Psoas muscle (tissue), 8 donors: Measurements from ENCODE around the gene NPB. TPM values are rescaled to one million over a fixed set of nuclear protein-coding genes. Genes with fewer than 3 reads are reported as not detected.

Experiments used
- ATAC-seq, 4 donors: fragments of 200-7000 bp; cut with Tn5 transposase; one replicate each; pipeline ENCODE4 v1.9.1; 2020; ENCODE audit warnings: moderate library complexity in 3 of 4, mild to moderate bottlenecking in 2 of 4
- DNase-seq, 2 donors: peaks; one replicate each; pipeline ENCODE4 v3.0.0-alpha.2; 2020
- H3K27ac ChIP-seq: fragments of 200-600 bp; one replicate; pipeline ENCODE4 v1.8.0; 2022
- H3K27me3 ChIP-seq, 3 donors: fragments of 200-600 bp in 1 of 3; one replicate each; pipeline versions ENCODE4 v1.6.1 to v1.8.0; 2013 to 2022; ENCODE audit warnings: low read length in 2 of 3, mild to moderate bottlenecking in 2 of 3, moderate library complexity in 1 of 3; ENCODE audit not compliant: insufficient read depth in 3 of 3
- H3K36me3 ChIP-seq, 2 donors: fragments of 200-600 bp in 1 of 2; one replicate each; pipeline versions ENCODE4 v1.6.1 to v1.8.0; 2013 to 2022; ENCODE audit warnings: low read depth in 1 of 2, mild to moderate bottlenecking in 1 of 2, moderate library complexity in 1 of 2; ENCODE audit not compliant: insufficient read depth in 1 of 2
- H3K4me1 ChIP-seq: fragments of 200-600 bp; one replicate; pipeline ENCODE4 v1.8.0; 2022
- H3K4me3 ChIP-seq: fragments of 200-600 bp; one replicate; pipeline ENCODE4 v1.8.0; 2022; ENCODE audit warnings: mild to moderate bottlenecking
- H3K9me3 ChIP-seq: fragments of 200-600 bp; one replicate; pipeline ENCODE4 v1.8.0; 2022
- WGBS, 3 donors: extraction: QIAGEN DNeasy Blood & Tissue Kit; methylation state at CpG; one replicate each; pipeline versions ENCODE4 v1.1.6 to v1.1.7; 2013; 5-methylcytosine and 5-hydroxymethylcytosine counted together
- intact Hi-C, 2 donors: fragments of 100-400 bp; cut with DNase I; formaldehyde crosslinking; loops; one replicate each; pipeline versions ENCODE4 v1.11.0 to v1.14.2; 2022
- polyA plus RNA-seq, 3 donors: library from polyadenylated mRNA; stranded (reverse); fragments of 200-250 nt; gene quantifications; one replicate each; pipeline ENCODE4 v1.2.3, GENCODE V29; 2013
- total RNA-seq, 4 donors: library from RNA; stranded (reverse); fragmentation: NEBNext Ultra II Directional in 2 of 4; extraction: Animal tissue kit (Norgen Biotek cat#: 25700) in 2 of 4; gene quantifications; one replicate each; pipeline versions ENCODE4 v1.2.1 to v1.2.4, GENCODE V29; 2021 to 2023
- TF ChIP-seq, protein P1 (sequence below): fragments of 200-600 bp; IDR thresholded peaks from one replicate; pipeline ENCODE4 v1.8.0; 2022; ENCODE audit warnings: antibody characterized with exemption
- donor health status: healthy with polysubstance abuse.
- donor health status: DM: no; HTN: no; CAD: no; lungs with moderate emphysema.
- donor health status: Bipolar disorder and iron deficiency.
- donor health status: healthy.
- donor health status: DM: yes; HTN: yes; CAD: no.
- donor health status: DM: no; HTN: no; CAD: no.
- donor health status: DM: no; HTN: no; CAD: no.
- donor health status: DM: yes; HTN: yes; CAD: no.

Gene NPB
- total and polyA plus RNA-seq, 7 donors: 0.42 to 2.9 (median 0.73) TPM

DNA sequence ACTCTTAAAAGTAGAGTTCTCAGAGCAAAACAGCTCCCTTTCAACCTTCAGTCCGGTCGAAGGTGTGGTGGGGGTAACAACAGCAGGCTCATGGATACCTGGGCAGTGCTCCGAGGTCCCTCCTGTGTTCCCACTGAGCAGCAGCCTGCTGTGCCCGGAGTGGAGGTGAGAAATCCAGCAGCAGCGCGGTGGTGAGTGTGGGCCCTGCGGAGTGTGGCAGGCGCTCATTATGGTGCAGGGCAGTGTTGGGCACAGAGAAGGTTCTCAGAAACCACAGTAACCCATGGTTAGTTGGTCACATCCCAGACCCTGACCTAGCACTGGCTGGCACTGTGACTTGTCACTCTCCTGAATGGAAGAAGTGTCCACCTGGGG, 36.7 kb upstream of the NPB start:
- intact Hi-C loops: loop anchor here in 1 of 2 donors (5.0 kb wide), 1 partner anchor 72 kb away; the partner anchor contains the start of gene PYCR1
- no peaks in the 10 kb centered on the region for H3K9me3 ChIP-seq
- peak overlapping the region; percentile 99 for H3K27ac ChIP-seq
- TF ChIP-seq, protein P1, sequence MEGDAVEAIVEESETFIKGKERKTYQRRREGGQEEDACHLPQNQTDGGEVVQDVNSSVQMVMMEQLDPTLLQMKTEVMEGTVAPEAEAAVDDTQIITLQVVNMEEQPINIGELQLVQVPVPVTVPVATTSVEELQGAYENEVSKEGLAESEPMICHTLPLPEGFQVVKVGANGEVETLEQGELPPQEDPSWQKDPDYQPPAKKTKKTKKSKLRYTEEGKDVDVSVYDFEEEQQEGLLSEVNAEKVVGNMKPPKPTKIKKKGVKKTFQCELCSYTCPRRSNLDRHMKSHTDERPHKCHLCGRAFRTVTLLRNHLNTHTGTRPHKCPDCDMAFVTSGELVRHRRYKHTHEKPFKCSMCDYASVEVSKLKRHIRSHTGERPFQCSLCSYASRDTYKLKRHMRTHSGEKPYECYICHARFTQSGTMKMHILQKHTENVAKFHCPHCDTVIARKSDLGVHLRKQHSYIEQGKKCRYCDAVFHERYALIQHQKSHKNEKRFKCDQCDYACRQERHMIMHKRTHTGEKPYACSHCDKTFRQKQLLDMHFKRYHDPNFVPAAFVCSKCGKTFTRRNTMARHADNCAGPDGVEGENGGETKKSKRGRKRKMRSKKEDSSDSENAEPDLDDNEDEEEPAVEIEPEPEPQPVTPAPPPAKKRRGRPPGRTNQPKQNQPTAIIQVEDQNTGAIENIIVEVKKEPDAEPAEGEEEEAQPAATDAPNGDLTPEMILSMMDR: no peak
- H3K27me3 ChIP-seq: no peaks in the 10 kb centered on the region
- peaks cover 0 to 53% of the 10 kb centered on the region in 2 donors for H3K36me3 ChIP-seq
- WGBS, 3 donors: 89 to 97% (median 96%) methylated on average over 8 of the region's 8 CpGs
- no peak for ATAC-seq
- H3K4me1 ChIP-seq: peaks cover 48% of the 10 kb centered on the region
- H3K4me3 ChIP-seq: no peak overlapping the region
- DNase-seq: no peak

DNA sequence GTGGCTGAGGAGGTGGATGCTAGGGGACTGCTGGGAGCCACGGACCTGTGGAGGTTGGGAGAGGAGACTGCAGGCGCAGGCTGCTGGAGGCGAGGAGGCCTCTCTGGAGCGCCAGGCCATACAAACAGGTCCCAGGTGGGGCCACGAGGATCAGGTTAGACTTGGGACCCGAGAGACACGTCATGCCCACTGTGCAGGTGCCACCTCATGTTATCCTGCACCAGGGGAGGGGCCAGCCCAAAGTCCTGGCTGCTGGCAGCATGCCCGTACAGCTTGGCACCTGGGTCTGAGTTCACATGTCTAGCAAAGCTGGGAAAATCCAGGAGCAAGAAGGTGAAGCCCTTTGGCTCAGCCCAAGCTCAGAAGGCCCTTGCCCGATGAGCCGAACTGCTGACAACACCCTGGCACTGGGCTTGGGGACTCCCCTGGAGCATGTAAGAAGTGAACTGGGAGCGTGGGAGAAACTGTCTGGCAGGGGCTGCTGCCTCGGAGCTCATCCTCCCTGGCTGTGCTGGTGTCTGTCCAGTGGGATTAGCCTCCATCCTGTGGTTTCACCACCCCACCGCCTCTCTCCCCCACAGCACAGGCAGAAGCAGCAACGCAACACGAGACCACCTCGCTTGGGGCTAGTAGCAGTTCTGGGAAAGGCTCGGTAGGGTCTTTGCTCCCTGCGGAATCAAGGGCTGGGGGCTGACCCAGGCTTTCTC, 36.2 kb upstream of the NPB start:
- intact Hi-C loops: loop anchor here in 1 of 2 donors (5.0 kb wide), 1 partner anchor 71 kb away; the partner anchor contains the start of gene PYCR1
- 46 to 64% (median 51%) methylated on average over 18 of the region's 18 CpGs for WGBS, 3 donors
- DNase-seq: no peak
- H3K4me1 ChIP-seq: peaks cover 48% of the 10 kb centered on the region
- ATAC-seq: no peak
- H3K9me3 ChIP-seq: no peaks in the 10 kb centered on the region
- H3K27me3 ChIP-seq: no peaks in the 10 kb centered on the region
- no peak overlapping the region for H3K4me3 ChIP-seq
- peak overlapping the region; percentile 99 for H3K27ac ChIP-seq
- H3K36me3 ChIP-seq: peaks cover 0 to 54% of the 10 kb centered on the region in 2 donors
- TF ChIP-seq, protein P1: no peak

DNA sequence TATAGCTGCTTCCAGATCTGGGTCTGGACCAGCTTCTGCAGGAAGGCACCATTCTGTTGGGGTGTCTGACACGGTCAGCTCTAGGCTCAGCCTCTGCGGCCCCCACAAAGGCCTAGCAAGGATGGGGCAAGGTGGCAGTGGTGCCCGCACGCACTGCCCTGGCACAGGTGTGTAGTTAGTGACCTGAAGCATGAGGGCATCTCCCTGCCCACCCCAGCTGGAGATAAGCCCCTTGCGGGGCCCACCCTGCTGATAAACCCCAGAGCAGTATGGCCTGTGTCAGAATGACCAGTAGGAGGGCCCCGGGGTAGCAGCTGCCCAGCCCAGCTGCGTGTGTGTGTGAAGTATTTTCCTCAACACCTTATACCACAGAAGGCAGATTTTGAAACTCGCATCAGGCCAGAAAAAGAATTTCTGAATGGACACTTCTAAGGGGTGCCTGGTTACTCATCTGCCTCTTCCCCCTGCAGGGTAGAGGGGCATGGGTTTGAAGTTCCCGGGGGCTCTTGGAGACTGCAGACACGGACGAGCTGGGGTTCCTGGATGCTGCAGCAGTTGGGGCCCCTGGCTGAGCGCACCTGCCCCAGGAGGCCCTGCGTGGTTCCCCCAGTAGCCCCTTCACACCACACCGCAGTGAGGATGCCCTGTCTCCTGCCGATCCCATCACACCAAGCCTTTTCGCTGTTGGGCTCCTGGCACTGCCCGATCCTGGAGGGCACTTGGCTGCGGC, 35.4 kb upstream of the NPB start:
- intact Hi-C loops: loop anchor here in 1 of 2 donors (5.0 kb wide), 1 partner anchor 71 kb away; the partner anchor contains the start of gene PYCR1
- TF ChIP-seq, protein P1: no peak
- peaks cover 0 to 54% of the 10 kb centered on the region in 2 donors for H3K36me3 ChIP-seq
- H3K4me3 ChIP-seq: no peak overlapping the region
- no peaks in the 10 kb centered on the region for H3K9me3 ChIP-seq
- 66 to 78% (median 72%) methylated on average over 18 of the region's 18 CpGs for WGBS, 3 donors
- peak overlapping the region; percentile 99 for H3K27ac ChIP-seq
- no peak for DNase-seq
- no peaks in the 10 kb centered on the region for H3K27me3 ChIP-seq
- no peak for ATAC-seq
- peaks cover 48% of the 10 kb centered on the region for H3K4me1 ChIP-seq

DNA sequence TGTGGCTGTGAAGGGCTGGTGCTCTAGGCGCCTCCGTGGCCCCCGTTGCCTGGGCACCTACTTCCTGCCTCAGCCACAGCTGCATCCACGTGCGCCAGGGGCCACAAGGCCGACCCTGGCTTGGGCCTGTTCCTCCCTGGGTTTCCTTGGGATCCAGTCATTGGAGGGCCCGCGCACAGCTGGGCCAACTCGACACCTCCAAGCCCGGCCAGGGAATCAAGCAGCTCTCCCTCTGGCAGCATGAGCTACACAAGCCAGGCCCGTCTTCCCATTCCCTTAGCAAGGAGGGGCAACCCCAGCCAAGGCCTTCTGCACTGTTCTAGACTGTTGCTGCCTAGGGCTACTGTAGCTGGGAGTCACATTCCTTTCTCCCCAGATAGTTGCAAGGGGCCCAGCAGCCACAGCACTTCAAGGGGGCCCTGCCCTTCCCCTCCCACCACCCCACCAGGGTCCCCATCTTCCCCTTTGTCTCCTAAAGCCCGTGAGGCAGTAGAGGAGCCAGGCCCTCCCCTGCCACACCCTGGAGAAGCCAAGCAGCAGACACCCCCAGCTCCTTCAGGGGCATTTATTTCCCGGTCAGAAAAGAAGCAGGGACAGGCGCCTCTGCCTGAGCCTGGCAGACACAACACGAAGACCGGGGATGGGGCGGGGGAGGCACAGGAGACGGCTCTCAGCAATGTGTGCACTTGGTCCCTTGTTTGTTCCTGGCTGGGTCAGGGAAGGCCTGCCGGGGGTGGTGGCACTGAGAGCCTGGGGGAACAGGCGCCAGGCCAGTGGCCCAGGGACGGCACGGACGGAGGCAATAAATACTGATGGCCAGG, 34.7 kb upstream of the NPB start:
- intact Hi-C loops: loop anchor here in 1 of 2 donors (5.0 kb wide), 1 partner anchor 70 kb away; the partner anchor contains the start of gene PYCR1
- DNase-seq (no peak), ATAC-seq (no peak)
- H3K4me3 ChIP-seq: no peak overlapping the region
- TF ChIP-seq, protein P1: no peak
- peak overlapping the region; percentile 99 for H3K27ac ChIP-seq
- H3K4me1 ChIP-seq: peaks cover 45% of the 10 kb centered on the region
- peaks cover 0 to 54% of the 10 kb centered on the region in 2 donors for H3K36me3 ChIP-seq
- WGBS, 3 donors: 33 to 57% (median 33%) methylated on average over 21 to 23 of the region's 23 CpGs
- H3K27me3 ChIP-seq: no peaks in the 10 kb centered on the region
- H3K9me3 ChIP-seq: no peaks in the 10 kb centered on the region
